Nephron progenitor cell (in vitro differentiated cells): ENCODE results near the gene LAMTOR2.

ENCODE experiments used
- DNase-seq: peaks from one replicate; pipeline ENCODE4 v3.0.0; 2021
- H3K27ac Mint-ChIP-seq: 2 replicates; pipeline ENCODE4 v1.8.0; 2021; ENCODE audit warnings: mild to moderate bottlenecking, moderate library complexity, mixed read lengths
- H3K27me3 Mint-ChIP-seq: 2 replicates; pipeline ENCODE4 v1.8.0; 2021; ENCODE audit warnings: mild to moderate bottlenecking, low read depth, mixed read lengths; ENCODE audit not compliant: poor library complexity
- H3K36me3 Mint-ChIP-seq: 2 replicates; pipeline ENCODE4 v1.8.0; 2021; ENCODE audit warnings: low read depth, mixed read lengths
- H3K4me1 Mint-ChIP-seq: 2 replicates; pipeline ENCODE4 v1.8.0; 2021; ENCODE audit warnings: mixed read lengths
- H3K4me3 Mint-ChIP-seq: 2 replicates; pipeline ENCODE4 v1.8.0; 2021; ENCODE audit warnings: mild to moderate bottlenecking, moderate library complexity, mixed read lengths
- H3K9me3 Mint-ChIP-seq: 2 replicates; pipeline ENCODE4 v1.8.0; 2021; ENCODE audit warnings: mild to moderate bottlenecking, moderate library complexity, mixed read lengths
- CTCF ChIP-seq: fragments of 200-600 bp; sonication (generic); IDR thresholded peaks from 2 replicates; pipeline ENCODE4 v1.5.0; 2021; ENCODE audit warnings: antibody characterized with exemption

LAMTOR2 gene

GRCh38 chr1:156014829-156015228, 39.8 kb upstream of the LAMTOR2 start:
- Mint-ChIP-seq H3K36me3 (peaks cover 85% of the 10 kb centered on the region), H3K4me3 (no peak overlapping the region), H3K27ac (peak overlapping the region; percentile 66), H3K27me3 (no peaks in the 10 kb centered on the region), H3K9me3 (no peaks in the 10 kb centered on the region), H3K4me1 (peaks cover 27% of the 10 kb centered on the region)
- no peak for DNase-seq
- TF ChIP-seq CTCF: no peak

GRCh38 chr1:156019946-156020292, 34.7 kb upstream of the LAMTOR2 start:
- Mint-ChIP-seq H3K27me3 (peaks cover 15% of the 10 kb centered on the region), H3K9me3 (no peaks in the 10 kb centered on the region), H3K4me1 (peaks cover 27% of the 10 kb centered on the region), H3K27ac (peak overlapping the region; percentile 93), H3K4me3 (peak overlapping the region; percentile 94), H3K36me3 (peaks cover 45% of the 10 kb centered on the region)
- no peak for DNase-seq
- no peak for TF ChIP-seq CTCF

- peaks cover 15% of the 10 kb centered on the region for H3K27me3 Mint-ChIP-seq
- TF ChIP-seq CTCF: no peak
- H3K36me3 Mint-ChIP-seq: peaks cover 43% of the 10 kb centered on the region
- no peaks in the 10 kb centered on the region for H3K9me3 Mint-ChIP-seq
- peak within 1 kb of the TSS; percentile 93 for H3K27ac Mint-ChIP-seq
- H3K4me1 Mint-ChIP-seq: peaks cover 27% of the 10 kb centered on the region
- DNase-seq: peak; percentile 82
- H3K4me3 Mint-ChIP-seq: peak within 1 kb of the TSS; percentile 94
Observed at GRCh38 chr1:156020293-156021092, 34.1 kb upstream of the LAMTOR2 start, which contains the start of gene SSR2. Gene SSR2, minus strand, starts transcription at chr1:156020951. Its CDS starts 784 bp downstream, at chr1:156020167.

GRCh38 chr1:156021093-156021428, 33.5 kb upstream of the LAMTOR2 start:
- Mint-ChIP-seq H3K4me1 (peaks cover 30% of the 10 kb centered on the region), H3K4me3 (peak overlapping the region; percentile 94), H3K9me3 (no peaks in the 10 kb centered on the region), H3K36me3 (peaks cover 43% of the 10 kb centered on the region), H3K27ac (no peak overlapping the region), H3K27me3 (peaks cover 15% of the 10 kb centered on the region)
- TF ChIP-seq CTCF: no peak
- no peak for DNase-seq

GRCh38 chr1:156021954-156022353, 32.6 kb upstream of the LAMTOR2 start:
- Mint-ChIP-seq H3K27ac (no peak overlapping the region), H3K4me3 (no peak overlapping the region), H3K4me1 (peaks cover 32% of the 10 kb centered on the region), H3K36me3 (peaks cover 34% of the 10 kb centered on the region), H3K9me3 (no peaks in the 10 kb centered on the region), H3K27me3 (peaks cover 15% of the 10 kb centered on the region)
- no peak for DNase-seq
- TF ChIP-seq CTCF: no peak

- H3K4me1 Mint-ChIP-seq: peaks cover 17% of the 10 kb centered on the region
- no peak for TF ChIP-seq CTCF
Observed at GRCh38 chr1:156024801-156025200, 29.8 kb upstream of the LAMTOR2 start.

More at GRCh38 chr1:156024801-156025200, 29.8 kb upstream of the LAMTOR2 start:
- Mint-ChIP-seq H3K9me3 (no peaks in the 10 kb centered on the region), H3K36me3 (peaks cover 6% of the 10 kb centered on the region), H3K27ac (no peak overlapping the region), H3K27me3 (peaks cover 15% of the 10 kb centered on the region), H3K4me3 (no peak overlapping the region)
- DNase-seq: no peak
